Esophagus squamous epithelium (tissue), 4 donors: Measurements from ENCODE around the gene FMNL1.

ENCODE experiments used
- POLR2A ChIP-seq, 4 donors: fragments of 450-650 bp; IDR thresholded peaks; one replicate each; pipeline ENCODE4 v1.6.1; 2017; ENCODE audit warnings: antibody characterized with exemption in 4 of 4, mild to moderate bottlenecking in 4 of 4, moderate library complexity in 3 of 4
- TF ChIP-seq, protein P1 (sequence below), 6 experiments: fragments of 450-650 bp in 4 of 6; fragments of 200-600 bp in 2 of 6; sonication (generic) in 2 of 6; IDR thresholded peaks; one replicate each; pipeline ENCODE4 v1.5.1; 2016 to 2019; ENCODE audit warnings: antibody characterized with exemption in 6 of 6, mild to moderate bottlenecking in 4 of 6, moderate library complexity in 4 of 6

DNA sequence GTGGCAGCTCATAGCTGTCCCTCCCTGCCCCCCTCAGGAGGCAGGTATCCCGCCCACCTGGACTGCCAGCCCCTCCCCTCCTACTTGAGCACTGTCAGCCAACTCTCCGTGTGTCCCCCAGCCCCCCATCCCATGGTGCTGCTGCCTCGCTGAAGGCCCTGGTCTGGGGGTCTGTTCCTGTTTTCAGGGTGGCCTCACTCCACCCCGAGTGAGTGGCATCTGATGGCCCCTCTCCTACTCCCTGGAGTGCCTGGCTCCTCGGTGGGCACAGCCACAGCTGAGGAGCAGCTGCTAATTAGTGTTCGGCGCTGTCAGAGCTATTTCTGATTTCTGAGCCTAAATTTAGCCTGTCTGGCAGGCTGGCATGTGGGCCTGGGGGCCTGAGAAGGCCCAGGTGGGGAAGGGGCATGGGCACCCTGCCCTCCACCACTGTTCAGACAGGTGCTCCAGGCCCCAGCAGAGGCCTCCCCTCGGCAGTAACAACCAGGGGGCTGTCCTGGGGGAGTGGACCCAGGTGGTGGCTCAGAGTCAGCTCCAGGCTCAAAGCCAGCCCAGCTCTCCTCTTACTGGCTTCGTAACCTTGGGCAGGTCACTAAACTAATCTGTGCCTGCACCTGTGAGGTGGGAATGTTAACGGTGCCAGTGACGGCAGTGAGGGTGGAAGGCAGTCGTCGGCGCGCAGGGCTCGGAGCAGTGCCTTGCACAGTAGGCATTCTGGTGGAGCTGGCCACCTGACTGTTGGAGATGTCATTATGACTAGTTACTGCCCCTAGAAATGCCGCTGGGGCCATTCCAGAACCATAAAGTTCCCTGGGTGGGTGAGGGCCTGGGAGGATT lies 6.5 kb downstream of the FMNL1 start:
- TF ChIP-seq, protein P1, sequence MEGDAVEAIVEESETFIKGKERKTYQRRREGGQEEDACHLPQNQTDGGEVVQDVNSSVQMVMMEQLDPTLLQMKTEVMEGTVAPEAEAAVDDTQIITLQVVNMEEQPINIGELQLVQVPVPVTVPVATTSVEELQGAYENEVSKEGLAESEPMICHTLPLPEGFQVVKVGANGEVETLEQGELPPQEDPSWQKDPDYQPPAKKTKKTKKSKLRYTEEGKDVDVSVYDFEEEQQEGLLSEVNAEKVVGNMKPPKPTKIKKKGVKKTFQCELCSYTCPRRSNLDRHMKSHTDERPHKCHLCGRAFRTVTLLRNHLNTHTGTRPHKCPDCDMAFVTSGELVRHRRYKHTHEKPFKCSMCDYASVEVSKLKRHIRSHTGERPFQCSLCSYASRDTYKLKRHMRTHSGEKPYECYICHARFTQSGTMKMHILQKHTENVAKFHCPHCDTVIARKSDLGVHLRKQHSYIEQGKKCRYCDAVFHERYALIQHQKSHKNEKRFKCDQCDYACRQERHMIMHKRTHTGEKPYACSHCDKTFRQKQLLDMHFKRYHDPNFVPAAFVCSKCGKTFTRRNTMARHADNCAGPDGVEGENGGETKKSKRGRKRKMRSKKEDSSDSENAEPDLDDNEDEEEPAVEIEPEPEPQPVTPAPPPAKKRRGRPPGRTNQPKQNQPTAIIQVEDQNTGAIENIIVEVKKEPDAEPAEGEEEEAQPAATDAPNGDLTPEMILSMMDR (IDR thresholded peaks at IDR 0.05) = no peak
- TF ChIP-seq POLR2A (IDR thresholded peaks at IDR 0.05) = no peak
